ENCODE results near the gene DPP6. TPM values are rescaled to one million over a fixed set of nuclear protein-coding genes. Genes with fewer than 3 reads are reported as not detected.
"Not testable (repeated sequence)": the region's sequence is repeated elsewhere in the genome, so short reads cannot be mapped to it uniquely, and the experiment has no call there.

The DPP6 gene
- total and polyA plus RNA-seq, 2 of the 8 experiments (the other 6 are each of a cell fraction or from before 2014, with no cell fraction given), result 4.7 to 6.8 TPM

- H4K8ac ChIP-seq (ENCODE audit: extremely low read depth, insufficient read depth, low read length); H3K56ac ChIP-seq (replicated peaks; ENCODE audit: insufficient read length, low read depth, low read length); H3K23me2 ChIP-seq (ENCODE audit: low read depth, low read length); H3K4me3 ChIP-seq (ENCODE audit: extremely low read depth in 1 of 4, insufficient read depth in 2 of 4, low read depth in 3 of 4, low read length in 4 of 4); H4K5ac ChIP-seq (ENCODE audit: insufficient read length, low read depth, low read length); H3K79me1 ChIP-seq (ENCODE audit: low read depth, low read length); H2BK20ac ChIP-seq (ENCODE audit: low read length); H3K79me2 ChIP-seq (ENCODE audit: control insufficient read depth in 1 of 2, insufficient read depth in 2 of 2, low read length in 2 of 2); H2BK120ac ChIP-seq (replicated peaks; ENCODE audit: low read depth, low read length); H3K14ac ChIP-seq (ENCODE audit: insufficient read length); POLR2A ChIA-PET (ENCODE audit: partially characterized antibody); DNase-seq (ENCODE audit: low read depth in 1 of 2, low spot score in 2 of 2); H3K36me3 ChIP-seq (ENCODE audit: control insufficient read depth in 2 of 4, insufficient read depth in 4 of 4, low read length in 3 of 4); H3K9ac ChIP-seq (replicated peaks in 1 of 4; ENCODE audit: extremely low read depth in 1 of 4, low read depth in 3 of 4, low read length in 3 of 4); H3K27ac ChIP-seq (ENCODE audit: low read depth, low read length); CTCF ChIA-PET (ENCODE audit: partially characterized antibody); H2BK12ac ChIP-seq (ENCODE audit: low read depth, low read length); H2BK15ac ChIP-seq (ENCODE audit: low read length); H3K27me3 ChIP-seq (replicated peaks in 1 of 4; ENCODE audit: control insufficient read depth in 3 of 4, extremely low read depth in 1 of 4, insufficient read depth in 3 of 4, low read length in 3 of 4); H4K20me1 ChIP-seq (replicated peaks in 1 of 2; ENCODE audit: control insufficient read depth in 1 of 2, insufficient read depth in 2 of 2, low read length in 2 of 2); H3K4me2 ChIP-seq (ENCODE audit: insufficient read depth in 1 of 2, low read depth in 2 of 2, low read length in 2 of 2); H3K23ac ChIP-seq (ENCODE audit: insufficient read length); H4K91ac ChIP-seq (replicated peaks; ENCODE audit: insufficient read length, low read length); H2AK5ac ChIP-seq (ENCODE audit: low read depth, low read length); H3K4me1 ChIP-seq (replicated peaks in 1 of 4; ENCODE audit: control insufficient read depth in 3 of 4, insufficient read depth in 4 of 4, low read length in 3 of 4); H3K9me3 ChIP-seq (ENCODE audit: insufficient read depth in 2 of 2, low read depth in 1 of 2, low read length in 1 of 2); H3K4ac ChIP-seq (replicated peaks; ENCODE audit: insufficient read length, low read depth, low read length); H3K18ac ChIP-seq (ENCODE audit: extremely low read depth, low read length); H2BK5ac ChIP-seq (ENCODE audit: low read depth, low read length); H2AFZ ChIP-seq (ENCODE audit: low read length): not testable (repeated sequence)
- 73% methylated on average over 5 of the region's 5 CpGs; no CpG with 5 or more reads in 1 of the 2 experiments for WGBS, 2 experiments (ENCODE audit: extremely low coverage in 1 of 2, insufficient coverage in 1 of 2, insufficient read length in 1 of 2, insufficient replicate concordance in 2 of 2, low coverage in 1 of 2, low lambda C conversion rate in 2 of 2, missing lambda C conversion rate in 1 of 2)
- peak; percentile 81 for FAIRE-seq
Measured at GRCh38 chr7:154120825-154121224, 68.6 kb downstream of the DPP6 start.

- H2AK5ac ChIP-seq (ENCODE audit: low read depth, low read length); H3K79me2 ChIP-seq (ENCODE audit: control insufficient read depth in 1 of 2, insufficient read depth in 2 of 2, low read length in 2 of 2); H3K18ac ChIP-seq (ENCODE audit: extremely low read depth, low read length); H3K79me1 ChIP-seq (ENCODE audit: low read depth, low read length); H3K9ac ChIP-seq (replicated peaks in 1 of 4; ENCODE audit: extremely low read depth in 1 of 4, low read depth in 3 of 4, low read length in 3 of 4); H3K27me3 ChIP-seq (replicated peaks in 1 of 4; ENCODE audit: control insufficient read depth in 3 of 4, extremely low read depth in 1 of 4, insufficient read depth in 3 of 4, low read length in 3 of 4); H2BK20ac ChIP-seq (ENCODE audit: low read length); H3K4me1 ChIP-seq (replicated peaks in 1 of 4; ENCODE audit: control insufficient read depth in 3 of 4, insufficient read depth in 4 of 4, low read length in 3 of 4); H3K9me3 ChIP-seq (ENCODE audit: insufficient read depth in 2 of 2, low read depth in 1 of 2, low read length in 1 of 2); H3K56ac ChIP-seq (replicated peaks; ENCODE audit: insufficient read length, low read depth, low read length); H3K23ac ChIP-seq (ENCODE audit: insufficient read length); H3K4ac ChIP-seq (replicated peaks; ENCODE audit: insufficient read length, low read depth, low read length); H4K5ac ChIP-seq (ENCODE audit: insufficient read length, low read depth, low read length); H3K4me2 ChIP-seq (ENCODE audit: insufficient read depth in 1 of 2, low read depth in 2 of 2, low read length in 2 of 2); POLR2A ChIA-PET (ENCODE audit: partially characterized antibody); H4K20me1 ChIP-seq (replicated peaks in 1 of 2; ENCODE audit: control insufficient read depth in 1 of 2, insufficient read depth in 2 of 2, low read length in 2 of 2); H3K27ac ChIP-seq (ENCODE audit: low read depth, low read length); H3K14ac ChIP-seq (ENCODE audit: insufficient read length); H2BK120ac ChIP-seq (replicated peaks; ENCODE audit: low read depth, low read length); H3K23me2 ChIP-seq (ENCODE audit: low read depth, low read length); H2AFZ ChIP-seq (ENCODE audit: low read length); DNase-seq (ENCODE audit: low read depth in 1 of 2, low spot score in 2 of 2); H4K8ac ChIP-seq (ENCODE audit: extremely low read depth, insufficient read depth, low read length); H2BK15ac ChIP-seq (ENCODE audit: low read length); H2BK12ac ChIP-seq (ENCODE audit: low read depth, low read length); H3K36me3 ChIP-seq (ENCODE audit: control insufficient read depth in 2 of 4, insufficient read depth in 4 of 4, low read length in 3 of 4); H4K91ac ChIP-seq (replicated peaks; ENCODE audit: insufficient read length, low read length); FAIRE-seq; CTCF ChIA-PET (ENCODE audit: partially characterized antibody); H3K4me3 ChIP-seq (ENCODE audit: extremely low read depth in 1 of 4, insufficient read depth in 2 of 4, low read depth in 3 of 4, low read length in 4 of 4); H2BK5ac ChIP-seq (ENCODE audit: low read depth, low read length): not testable (repeated sequence)
- WGBS, 2 experiments (ENCODE audit: extremely low coverage in 1 of 2, insufficient coverage in 1 of 2, insufficient read length in 1 of 2, insufficient replicate concordance in 2 of 2, low coverage in 1 of 2, low lambda C conversion rate in 2 of 2, missing lambda C conversion rate in 1 of 2), result 90% methylated on average over 3 of the region's 10 CpGs; no CpG with 5 or more reads in 1 of the 2 experiments
Measured at GRCh38 chr7:154122720-154123119, 70.5 kb downstream of the DPP6 start.
